ENCODE results near the gene SP6. TPM values are rescaled to one million over a fixed set of nuclear protein-coding genes. Genes with fewer than 3 reads are reported as not detected.

The SP6 gene
- total and polyA plus RNA-seq, 2 of the 8 experiments (the other 6 are each of a cell fraction or from before 2014, with no cell fraction given): 1.2 to 1.5 TPM

DNA sequence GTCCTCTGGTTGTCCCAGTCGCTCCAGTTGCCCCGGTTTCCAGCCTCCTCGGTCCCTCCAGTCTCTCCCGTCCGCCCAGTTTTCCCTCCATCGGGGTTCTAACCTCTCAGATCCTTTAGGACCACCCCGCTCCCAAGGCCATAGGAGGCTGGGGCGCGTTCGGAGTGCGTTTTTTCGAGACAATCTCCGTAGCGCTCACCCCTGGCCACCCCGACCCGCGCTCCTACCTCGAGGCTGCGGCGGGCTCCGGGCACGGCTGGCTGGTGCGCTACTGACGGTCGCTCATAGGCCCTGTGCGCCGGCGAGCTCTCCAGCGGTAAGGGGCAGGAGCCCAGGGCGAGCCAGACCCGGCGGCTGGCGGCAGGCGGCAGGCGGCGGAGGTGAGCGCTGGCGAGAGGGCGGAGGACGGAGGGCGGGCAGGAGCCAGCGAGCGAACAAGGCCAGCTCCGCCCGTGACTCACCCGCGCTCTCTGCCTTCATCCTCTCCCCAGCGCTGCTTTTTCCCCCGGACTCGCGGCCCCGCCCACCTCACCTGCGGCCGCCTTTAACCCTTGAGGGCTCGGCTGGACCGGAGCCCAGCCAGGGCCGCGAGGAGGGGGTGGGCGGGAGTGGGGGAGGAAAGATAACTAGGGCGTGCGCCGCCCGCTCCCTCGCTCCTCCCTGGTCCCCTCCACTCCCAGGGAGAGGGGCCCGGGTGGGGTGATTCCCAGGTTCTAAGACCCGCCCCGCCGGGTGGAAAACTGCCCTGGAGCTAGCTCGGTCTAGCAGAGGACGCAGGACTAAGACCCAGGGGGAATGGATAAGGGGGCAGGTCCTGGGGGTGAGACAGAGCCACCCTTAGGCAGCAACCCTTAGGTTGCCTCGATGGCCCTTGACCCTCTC is at the start of gene SP6 (continued):
- TF ChIP-seq, protein P1, sequence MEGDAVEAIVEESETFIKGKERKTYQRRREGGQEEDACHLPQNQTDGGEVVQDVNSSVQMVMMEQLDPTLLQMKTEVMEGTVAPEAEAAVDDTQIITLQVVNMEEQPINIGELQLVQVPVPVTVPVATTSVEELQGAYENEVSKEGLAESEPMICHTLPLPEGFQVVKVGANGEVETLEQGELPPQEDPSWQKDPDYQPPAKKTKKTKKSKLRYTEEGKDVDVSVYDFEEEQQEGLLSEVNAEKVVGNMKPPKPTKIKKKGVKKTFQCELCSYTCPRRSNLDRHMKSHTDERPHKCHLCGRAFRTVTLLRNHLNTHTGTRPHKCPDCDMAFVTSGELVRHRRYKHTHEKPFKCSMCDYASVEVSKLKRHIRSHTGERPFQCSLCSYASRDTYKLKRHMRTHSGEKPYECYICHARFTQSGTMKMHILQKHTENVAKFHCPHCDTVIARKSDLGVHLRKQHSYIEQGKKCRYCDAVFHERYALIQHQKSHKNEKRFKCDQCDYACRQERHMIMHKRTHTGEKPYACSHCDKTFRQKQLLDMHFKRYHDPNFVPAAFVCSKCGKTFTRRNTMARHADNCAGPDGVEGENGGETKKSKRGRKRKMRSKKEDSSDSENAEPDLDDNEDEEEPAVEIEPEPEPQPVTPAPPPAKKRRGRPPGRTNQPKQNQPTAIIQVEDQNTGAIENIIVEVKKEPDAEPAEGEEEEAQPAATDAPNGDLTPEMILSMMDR (IDR thresholded peaks at IDR 0.05; ENCODE audit: control extremely low read depth in 1 of 3, insufficient read depth in 1 of 3, low read depth in 1 of 3, low read length in 3 of 3): peak in 1 of 3 experiments; percentile 28; a peak in 2 of 4 replicates
- TF ChIP-seq RBBP5 (IDR thresholded peaks at IDR 0.05; ENCODE audit: borderline replicate concordance, low read depth, low read length): peak; percentile 30; the same call in 1 of the 2 replicates

Data from H1 (cell line).